HEK293T (cell line): ENCODE results near the gene IRS1.
A peak's percentile ranks its signal among the peaks of the same experiment; 100 is the strongest.

Source experiments
- CTCF ChIA-PET: fragments of 350-600 bp; formaldehyde crosslinking; extraction: SDS; loops from one replicate; lab custom pipeline; 2021; ENCODE audit warnings: antibody characterized with exemption, inconsistent platforms; lab: Yijun Ruan, JAX
- POLR2A ChIA-PET: fragments of 350-600 bp; formaldehyde crosslinking; extraction: SDS; loops from one replicate; lab custom pipeline; 2020; ENCODE audit warnings: antibody characterized with exemption, inconsistent platforms; lab: Yijun Ruan, JAX
- DNase-seq: peaks from one replicate; pipeline ENCODE4 v3.0.0; 2012; ENCODE audit warnings: mixed read lengths; ENCODE audit errors: extremely low spot score
- ARNT ChIP-seq: fragments of 450-650 bp; IDR thresholded peaks from 2 replicates; pipeline ENCODE4 v1.6.1; 2017; ENCODE audit warnings: mild to moderate bottlenecking
- BHLHE40 ChIP-seq: fragments of 450-650 bp; IDR thresholded peaks from 2 replicates; pipeline ENCODE4 v1.6.1; 2016; ENCODE audit warnings: mild to moderate bottlenecking, moderate library complexity, borderline replicate concordance
- CTBP1 ChIP-seq: fragments of 450-650 bp; IDR thresholded peaks from 2 replicates; pipeline ENCODE4 v1.6.1; 2016; ENCODE audit warnings: borderline replicate concordance
- ELF4 ChIP-seq: fragments of 450-650 bp; IDR thresholded peaks from 2 replicates; pipeline ENCODE4 v1.6.1; 2017; ENCODE audit warnings: antibody characterized with exemption
- FOXA1 ChIP-seq: fragments of 450-650 bp; IDR thresholded peaks from 2 replicates; pipeline ENCODE4 v1.6.1; 2016; ENCODE audit warnings: mild to moderate bottlenecking
- FOXK2 ChIP-seq: fragments of 450-650 bp; IDR thresholded peaks from 2 replicates; pipeline ENCODE4 v1.6.1; 2016; ENCODE audit warnings: mild to moderate bottlenecking
- FOXM1 ChIP-seq: fragments of 450-650 bp; IDR thresholded peaks from 2 replicates; pipeline ENCODE4 v1.6.1; 2017; ENCODE audit warnings: mild to moderate bottlenecking, borderline replicate concordance
- HDGF ChIP-seq: fragments of 450-650 bp; IDR thresholded peaks from 2 replicates; pipeline ENCODE4 v1.6.1; 2017; ENCODE audit warnings: antibody characterized with exemption, borderline replicate concordance
- L3MBTL2 ChIP-seq: fragments of 450-650 bp; conservative IDR thresholded peaks from 2 replicates; pipeline ENCODE4 v1.6.1; 2016; ENCODE audit warnings: mild to moderate bottlenecking
- LEF1 ChIP-seq: fragments of 450-650 bp; IDR thresholded peaks from 2 replicates; pipeline ENCODE4 v1.6.1; 2017; ENCODE audit warnings: mild to moderate bottlenecking, borderline replicate concordance
- NFRKB ChIP-seq: fragments of 450-650 bp; IDR thresholded peaks from 2 replicates; pipeline ENCODE4 v1.6.1; 2016; ENCODE audit warnings: mild to moderate bottlenecking, moderate library complexity
- PKNOX1 ChIP-seq: fragments of 450-650 bp; IDR thresholded peaks from 2 replicates; pipeline ENCODE4 v1.6.1; 2016
- SP1 ChIP-seq: fragments of 450-650 bp; IDR thresholded peaks from 2 replicates; pipeline ENCODE4 v1.6.1; 2017
- SUZ12 ChIP-seq: fragments of 450-650 bp; IDR thresholded peaks from 2 replicates; pipeline ENCODE4 v1.6.1; 2016; ENCODE audit warnings: mild to moderate bottlenecking
- TARDBP ChIP-seq: fragments of 450-650 bp; IDR thresholded peaks from 2 replicates; pipeline ENCODE4 v1.6.1; 2016
- ZNF384 ChIP-seq: fragments of 450-650 bp; IDR thresholded peaks from 2 replicates; pipeline ENCODE4 v1.6.1; 2016

IRS1 gene

GRCh38 chr2:226818930-226819329 is 19.3 kb upstream of the IRS1 start:
- TF ChIP-seq LEF1: no peak
- no peak for TF ChIP-seq SUZ12
- no peak for TF ChIP-seq TARDBP
- no peak for TF ChIP-seq FOXA1
- no peak for TF ChIP-seq FOXM1
- no peak for TF ChIP-seq ARNT
- TF ChIP-seq BHLHE40: no peak
- no peak for TF ChIP-seq L3MBTL2
- no peak for TF ChIP-seq CTBP1
- no peak for TF ChIP-seq HDGF
- TF ChIP-seq PKNOX1: no peak
- no peak for TF ChIP-seq ZNF384
- TF ChIP-seq ELF4: no peak
- TF ChIP-seq FOXK2: no peak
- no peak for TF ChIP-seq NFRKB
- TF ChIP-seq SP1: no peak
- DNase-seq: no peak
- POLR2A ChIA-PET: no interaction called here
- CTCF ChIA-PET: interaction anchor here (0.6 kb wide), 1 partner anchor 16 kb away, joined by 3 read pairs; no protein-coding TSS in a partner anchor

GRCh38 chr2:226813148-226813701 is 13.6 kb upstream of the IRS1 start:
- no peak for DNase-seq
- TF ChIP-seq TARDBP (no peak), ARNT (no peak), L3MBTL2 (no peak), ELF4 (no peak), FOXA1 (no peak)
- CTCF ChIA-PET: no interaction called here
- POLR2A ChIA-PET: no interaction called here

- ChIA-PET CTCF (interaction anchor here (0.9 to 1.2 kb wide), 2 partner anchors 11 to 914 kb away, joined by 3 read pairs; no protein-coding TSS in a partner anchor), POLR2A (interaction anchor here (0.6 kb wide), 1 partner anchor 21 kb away, joined by 3 read pairs; no protein-coding TSS in a partner anchor)
- no peak for TF ChIP-seq L3MBTL2
- no peak for TF ChIP-seq HDGF
- TF ChIP-seq TARDBP: no peak
- TF ChIP-seq BHLHE40: no peak
- no peak for DNase-seq
Observed at GRCh38 chr2:226803410-226803809, 3.8 kb upstream of the IRS1 start.

- TF ChIP-seq SUZ12 (no peak), ARNT (no peak), ZNF384 (no peak), FOXA1 (no peak), CTBP1 (no peak), NFRKB (no peak), ELF4 (no peak), BHLHE40 (no peak), L3MBTL2 (no peak), SP1 (no peak), FOXK2 (no peak), LEF1 (no peak), TARDBP (no peak), FOXM1 (no peak), HDGF (no peak), PKNOX1 (no peak)
- peak; percentile 37 for DNase-seq
- CTCF ChIA-PET: interaction anchor here (0.6 to 1.2 kb wide), 9 partner anchors 10 to 914 kb away, joined by 3 to 5 read pairs (median 3); no protein-coding TSS in a partner anchor
- POLR2A ChIA-PET: no interaction called here
Observed at GRCh38 chr2:226802573-226802972, 3.0 kb upstream of the IRS1 start.

- ChIA-PET POLR2A (no interaction called here), CTCF (interaction anchor here (0.6 to 1.2 kb wide), 4 partner anchors 21 to 803 kb away, joined by 3 to 4 read pairs (median 3); no protein-coding TSS in a partner anchor)
- no peak for TF ChIP-seq FOXM1
- no peak for TF ChIP-seq SUZ12
- no peak for TF ChIP-seq SP1
- no peak for TF ChIP-seq L3MBTL2
- peak; percentile 73 for TF ChIP-seq PKNOX1
- no peak for TF ChIP-seq LEF1
- TF ChIP-seq TARDBP: no peak
- DNase-seq: no peak
Observed at GRCh38 chr2:226800941-226801784, 1.5 kb upstream of the IRS1 start.
